T47D (cell line): ENCODE measurements around the gene FTCD.

ENCODE experiments used
- DNase-seq, 2 experiments: peaks; one replicate each; pipeline versions ENCODE4 v3.0.0 to v3.0.0-alpha.2; 2011 to 2012; ENCODE audit warnings: low read depth in 1 of 2, low spot score in 1 of 2
- JUND ChIP-seq: IDR thresholded peaks from 2 replicates; pipeline ENCODE4 v1.6.1; 2012; ENCODE audit warnings: low read depth
- in situ Hi-C: cut with HindIII; loops from 2 replicates; pipeline ENCODE4 v1.10.0; 2016; ENCODE audit warnings: low sequenced_read_pairs, low pct_unique_long_range_greater_than_20kb

The FTCD gene

DNA sequence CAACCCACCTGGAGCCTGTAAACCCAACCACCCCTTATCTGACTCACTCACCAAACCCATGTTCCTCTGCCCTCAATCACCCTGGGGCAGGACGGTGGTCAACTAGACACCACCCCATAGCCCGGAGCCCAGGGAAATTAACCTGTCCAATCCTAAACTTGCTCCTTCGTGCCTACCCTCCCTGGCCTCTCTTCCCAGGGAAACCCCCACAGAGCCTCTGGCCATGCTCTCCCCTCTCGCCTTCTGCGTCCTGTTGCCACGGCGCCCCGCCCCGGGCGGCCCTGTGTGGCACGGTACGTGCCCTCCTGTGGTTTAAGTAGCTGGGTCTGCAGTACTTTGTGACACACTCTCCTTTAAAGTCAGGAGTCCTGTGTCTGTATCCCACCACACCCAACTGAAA, 4.0 kb upstream of the FTCD start:
- in situ Hi-C loops = no loop called here
- DNase-seq = no peak
- TF ChIP-seq JUND = no peak

GRCh38 chr21:46158666-46159300, 3.4 kb upstream of the FTCD start:
- DNase-seq = no peak
- in situ Hi-C loops = no loop called here
- no peak for TF ChIP-seq JUND

- in situ Hi-C loops = no loop called here
- DNase-seq = no peak
- TF ChIP-seq JUND = no peak
These were observed 2.6 kb upstream of the FTCD start for GRCh38 chr21:46157987-46158451.

GRCh38 chr21:46157396-46157986, 2.1 kb upstream of the FTCD start:
- in situ Hi-C loops = no loop called here
- no peak for DNase-seq
- TF ChIP-seq JUND = no peak

- TF ChIP-seq JUND = no peak
- no peak for DNase-seq
- in situ Hi-C loops = no loop called here
These were observed 1.3 kb upstream of the FTCD start for GRCh38 chr21:46156678-46157077.

- no peak for TF ChIP-seq JUND
- in situ Hi-C loops = no loop called here
- no peak for DNase-seq
These were observed 933 bp upstream of the FTCD start for GRCh38 chr21:46156378-46156645.

DNA sequence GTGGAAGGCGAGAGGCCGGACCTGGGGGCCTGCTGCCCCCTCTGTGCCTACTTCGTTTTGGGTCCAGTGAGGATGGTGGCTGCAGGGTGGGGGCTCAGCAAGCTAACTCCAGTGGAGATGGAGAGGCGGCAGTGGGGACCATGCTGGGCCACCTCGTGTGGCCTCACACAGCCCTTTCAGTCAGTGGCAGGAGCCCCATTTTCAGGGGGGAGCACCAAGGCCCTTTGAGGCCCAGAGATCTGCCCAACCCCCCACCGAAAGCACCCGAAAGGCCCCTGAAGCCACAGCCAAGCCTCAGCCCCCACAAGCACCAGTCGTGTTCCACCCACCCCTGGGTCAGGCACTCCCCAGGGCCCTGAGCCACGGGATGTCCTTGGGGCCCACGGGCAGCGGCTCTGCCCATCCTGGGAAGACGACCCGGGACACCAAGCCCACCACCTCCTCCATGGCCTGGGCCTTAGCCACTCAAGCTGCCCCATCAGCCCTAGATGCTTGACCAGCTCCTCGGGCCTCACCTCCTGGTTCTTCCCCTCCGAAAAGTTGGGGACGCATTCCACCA, 345 bp downstream of the FTCD start:
- in situ Hi-C loops = no loop called here
- no peak for DNase-seq
- TF ChIP-seq JUND = no peak

- no peak for TF ChIP-seq JUND
- no peak for DNase-seq
- in situ Hi-C loops = no loop called here
These were observed 1.0 kb downstream of the FTCD start for GRCh38 chr21:46154155-46154954.

- peak in 1 of 2 experiments; percentile 41 for DNase-seq
- TF ChIP-seq JUND = no peak
- in situ Hi-C loops = no loop called here
These were observed 1.9 kb downstream of the FTCD start for GRCh38 chr21:46153247-46154154.

- DNase-seq = no peak
- TF ChIP-seq JUND = no peak
- in situ Hi-C loops = no loop called here
These were observed 2.5 kb downstream of the FTCD start for GRCh38 chr21:46152927-46153246.

- no peak for DNase-seq
- in situ Hi-C loops = no loop called here
- TF ChIP-seq JUND = no peak
These were observed 3.1 kb downstream of the FTCD start for GRCh38 chr21:46151989-46152926.
